Right renal pelvis (tissue), 4 donors: ENCODE results near the gene PXT1. TPM values are rescaled to one million over a fixed set of nuclear protein-coding genes. Genes with fewer than 3 reads are reported as not detected.
"Not testable (repeated sequence)": the region's sequence is repeated elsewhere in the genome, so short reads cannot be mapped to it uniquely, and the experiment has no call there.

Experiments
- DNase-seq, 4 donors: peaks; one replicate each; pipeline ENCODE4 v3.0.0-alpha.2; 2013; ENCODE audit warnings: low read depth in 4 of 4, low spot score in 3 of 4, missing footprints in 1 of 4
- polyA plus RNA-seq, 4 donors: library from polyadenylated mRNA; unstranded; fragments of 120-200 nt; gene quantifications; one replicate each; pipeline ENCODE4 v1.2.1, GENCODE V29; 2013; ENCODE audit not compliant: insufficient read length in 4 of 4

The PXT1 gene
- polyA plus RNA-seq, 4 donors, result 0.05 to 0.11 TPM; not detected in 2

- DNase-seq, result no peak
These were observed 3.0 kb upstream of the PXT1 start for GRCh38 chr6:36445621-36446020.

DNA sequence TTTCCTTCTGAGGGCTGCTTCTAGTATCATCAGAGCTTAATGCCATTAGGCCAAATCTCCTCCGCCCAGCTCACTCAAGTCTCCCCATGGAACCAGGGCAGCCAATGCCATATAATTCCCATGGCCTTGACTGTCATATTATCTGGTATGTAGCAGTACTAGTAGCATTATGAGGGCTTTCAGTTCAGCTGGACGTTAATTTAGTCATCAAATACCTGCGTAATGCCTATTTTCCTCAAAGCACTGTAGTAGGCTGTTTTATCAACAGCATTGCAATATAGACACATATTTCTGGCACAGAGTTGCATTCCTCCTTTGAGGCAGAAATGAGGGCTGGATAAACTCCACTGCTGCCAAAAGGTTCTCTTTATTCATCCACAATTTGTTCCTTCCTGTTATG lies 1.8 kb upstream of the PXT1 start:
- no peak for DNase-seq

GRCh38 chr6:36443471-36444428 lies 1.1 kb upstream of the PXT1 start:
- DNase-seq, result no peak

DNA sequence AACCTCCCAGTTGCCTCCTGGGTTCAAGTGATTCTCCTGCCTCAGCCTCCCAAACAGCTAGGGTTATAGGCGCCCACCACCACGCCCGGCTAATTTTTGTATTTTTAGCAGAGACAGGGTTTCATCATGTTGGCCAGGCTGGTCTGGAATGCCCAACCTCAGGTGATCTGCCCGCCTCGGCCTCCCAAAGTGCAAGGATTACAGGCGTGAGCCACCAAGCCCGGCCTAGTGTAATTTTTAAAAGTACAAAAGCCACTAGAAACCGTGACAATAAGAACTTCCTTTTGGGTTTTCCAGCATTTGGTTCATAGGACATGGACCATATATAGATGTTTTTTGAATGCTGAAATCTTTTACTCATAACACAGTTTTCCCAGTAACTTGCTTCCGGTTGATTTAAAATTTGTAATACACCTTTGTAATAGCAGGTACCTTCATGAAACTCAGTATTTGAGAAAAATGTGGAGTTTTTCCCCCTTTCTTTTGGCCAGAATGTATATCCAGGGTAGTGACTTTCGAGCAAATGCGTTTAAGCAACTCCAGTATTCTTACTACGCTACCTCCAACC lies 467 bp downstream of the PXT1 start:
- no peak for DNase-seq

DNA sequence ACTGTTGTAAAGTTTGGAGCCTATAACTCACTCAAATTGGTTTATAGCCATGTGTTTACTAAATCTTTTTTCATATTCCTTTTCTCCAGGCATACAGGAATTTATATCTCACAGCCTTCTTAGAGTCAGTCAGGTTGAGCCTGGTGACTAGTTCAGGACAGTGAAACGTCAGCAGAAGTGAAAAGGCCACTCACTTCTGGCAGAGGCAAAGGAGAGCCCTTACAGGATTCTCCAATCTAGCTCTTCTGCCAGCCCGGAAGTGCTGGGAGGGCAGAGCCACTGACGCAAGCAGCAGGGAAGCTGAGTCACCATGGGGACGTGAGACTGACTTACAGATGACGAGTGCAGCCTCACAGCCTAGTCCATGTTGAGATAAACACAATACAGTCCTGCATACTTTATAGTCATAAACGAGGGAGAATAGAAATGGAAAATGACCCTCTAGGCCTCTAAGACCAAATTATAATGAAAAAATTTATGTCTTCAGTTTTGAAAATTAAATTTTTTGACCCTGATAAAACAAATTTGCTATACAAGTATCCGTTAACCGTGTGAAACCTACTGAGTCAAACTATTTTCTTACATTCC lies 1.3 kb downstream of the PXT1 start:
- DNase-seq, result no peak

DNA sequence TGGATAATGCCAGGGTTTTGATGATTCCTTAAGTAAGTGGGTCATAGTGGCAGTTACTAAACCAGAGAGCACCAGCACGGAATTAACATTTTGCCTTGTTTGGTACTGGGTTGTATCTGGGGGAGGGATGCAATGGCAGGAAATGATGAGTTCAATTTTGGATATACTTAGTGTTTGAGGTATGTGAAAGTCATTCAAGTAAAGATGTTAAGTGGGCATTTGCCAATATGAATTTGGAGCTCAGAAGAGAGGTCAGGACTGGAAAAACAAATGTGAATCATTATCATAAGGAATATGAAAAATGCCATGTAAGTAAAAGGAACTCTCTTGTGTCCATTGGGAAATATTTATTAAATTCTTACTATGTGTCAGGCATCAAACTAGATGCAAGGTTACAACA lies 6.2 kb downstream of the PXT1 start:
- DNase-seq, result no peak

DNA sequence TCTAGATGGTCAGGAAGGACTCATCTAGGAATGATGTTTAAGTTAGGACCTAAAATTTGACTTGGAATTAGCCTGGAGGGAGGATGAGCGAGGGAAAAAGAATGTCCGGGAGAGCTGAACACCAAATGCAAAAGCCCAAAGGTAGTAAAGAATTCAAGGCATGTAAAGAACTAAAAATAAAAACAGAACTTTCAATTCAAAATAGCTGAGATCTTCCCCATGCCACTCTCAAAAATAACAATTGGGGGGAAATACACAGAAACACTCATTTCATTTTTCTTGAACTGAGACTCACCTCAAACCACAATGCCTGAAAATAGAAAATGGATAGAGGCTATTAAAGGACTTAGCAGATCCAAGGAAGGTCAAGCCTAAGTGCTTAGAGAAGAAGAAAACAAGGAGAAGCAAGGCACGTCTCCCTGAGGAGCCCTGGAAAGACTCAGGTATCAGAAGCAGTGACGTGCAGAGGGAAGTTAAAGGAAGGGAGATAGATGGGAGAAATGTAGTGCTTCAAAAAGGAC lies 10.4 kb downstream of the PXT1 start:
- no peak for DNase-seq

GRCh38 chr6:36431197-36431596 lies 11.5 kb downstream of the PXT1 start:
- DNase-seq, result no peak

DNA sequence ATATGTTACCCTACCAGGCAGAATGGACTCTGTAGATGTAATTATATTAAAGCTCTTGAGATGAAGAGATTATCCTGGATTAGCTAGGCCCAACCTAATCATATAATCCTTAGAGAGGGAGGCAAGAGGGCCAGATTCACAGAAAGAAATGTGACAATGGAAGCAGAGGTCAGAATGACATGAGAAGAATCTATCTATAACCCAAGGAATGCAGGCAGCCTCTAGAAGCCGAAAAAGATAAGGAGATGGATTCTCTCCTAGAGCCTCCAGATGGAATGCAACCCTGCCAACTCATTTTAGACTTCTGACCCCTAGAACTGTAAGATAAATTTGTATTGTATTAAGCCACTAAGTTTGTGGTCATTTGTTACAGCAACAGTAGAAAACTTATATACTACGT lies 12.3 kb downstream of the PXT1 start:
- DNase-seq, result no peak

- DNase-seq, result no peak
These were observed 13.7 kb downstream of the PXT1 start for GRCh38 chr6:36428911-36429310.

DNA sequence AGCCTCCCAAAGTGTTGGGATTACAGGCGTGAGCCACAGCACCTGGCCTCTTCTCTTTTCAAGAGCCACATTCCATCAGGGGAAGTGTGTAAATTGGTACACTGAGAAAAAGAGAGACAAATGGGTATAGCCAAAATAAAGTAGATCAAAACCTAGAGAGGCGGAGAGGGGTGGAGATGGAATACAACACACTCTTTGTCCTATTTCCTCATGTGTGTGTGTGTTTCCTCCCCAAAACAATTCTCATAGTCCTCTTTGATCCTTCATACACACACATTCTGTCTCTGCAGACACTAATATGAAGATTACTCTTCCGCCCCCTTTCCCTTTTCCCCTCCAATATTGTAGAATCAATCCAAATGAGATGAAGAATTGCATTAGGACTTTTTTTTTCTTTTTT lies 16.0 kb downstream of the PXT1 start:
- DNase-seq, result no peak

GRCh38 chr6:36423101-36423824 lies 19.4 kb downstream of the PXT1 start:
- DNase-seq, result peak; percentile 93 to 97 (median 96)

GRCh38 chr6:36422714-36423100 lies 19.9 kb downstream of the PXT1 start:
- no peak for DNase-seq

DNA sequence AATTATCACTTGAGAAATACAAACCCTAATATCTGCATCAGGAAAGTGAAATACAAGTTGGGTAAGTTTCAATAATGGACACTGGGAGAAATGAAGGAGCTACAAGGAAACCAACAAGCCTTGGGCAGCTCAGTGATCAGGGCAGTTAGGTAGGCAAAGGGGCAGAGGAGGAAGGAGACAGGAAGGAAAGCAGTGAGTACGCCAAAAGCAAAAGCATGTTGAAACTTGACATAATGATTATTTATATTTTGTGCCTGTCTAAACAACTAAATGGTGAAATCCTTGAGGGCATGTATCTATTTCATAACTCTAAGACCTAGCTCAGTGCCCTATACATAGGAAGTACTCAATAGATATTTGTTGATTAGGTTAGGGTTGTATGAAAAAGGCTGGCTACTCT lies 23.3 kb downstream of the PXT1 start:
- no peak for DNase-seq

- no peak for DNase-seq
These were observed 24.1 kb downstream of the PXT1 start for GRCh38 chr6:36418558-36418957.

GRCh38 chr6:36414481-36414880 lies 28.2 kb downstream of the PXT1 start:
- no peak for DNase-seq

DNA sequence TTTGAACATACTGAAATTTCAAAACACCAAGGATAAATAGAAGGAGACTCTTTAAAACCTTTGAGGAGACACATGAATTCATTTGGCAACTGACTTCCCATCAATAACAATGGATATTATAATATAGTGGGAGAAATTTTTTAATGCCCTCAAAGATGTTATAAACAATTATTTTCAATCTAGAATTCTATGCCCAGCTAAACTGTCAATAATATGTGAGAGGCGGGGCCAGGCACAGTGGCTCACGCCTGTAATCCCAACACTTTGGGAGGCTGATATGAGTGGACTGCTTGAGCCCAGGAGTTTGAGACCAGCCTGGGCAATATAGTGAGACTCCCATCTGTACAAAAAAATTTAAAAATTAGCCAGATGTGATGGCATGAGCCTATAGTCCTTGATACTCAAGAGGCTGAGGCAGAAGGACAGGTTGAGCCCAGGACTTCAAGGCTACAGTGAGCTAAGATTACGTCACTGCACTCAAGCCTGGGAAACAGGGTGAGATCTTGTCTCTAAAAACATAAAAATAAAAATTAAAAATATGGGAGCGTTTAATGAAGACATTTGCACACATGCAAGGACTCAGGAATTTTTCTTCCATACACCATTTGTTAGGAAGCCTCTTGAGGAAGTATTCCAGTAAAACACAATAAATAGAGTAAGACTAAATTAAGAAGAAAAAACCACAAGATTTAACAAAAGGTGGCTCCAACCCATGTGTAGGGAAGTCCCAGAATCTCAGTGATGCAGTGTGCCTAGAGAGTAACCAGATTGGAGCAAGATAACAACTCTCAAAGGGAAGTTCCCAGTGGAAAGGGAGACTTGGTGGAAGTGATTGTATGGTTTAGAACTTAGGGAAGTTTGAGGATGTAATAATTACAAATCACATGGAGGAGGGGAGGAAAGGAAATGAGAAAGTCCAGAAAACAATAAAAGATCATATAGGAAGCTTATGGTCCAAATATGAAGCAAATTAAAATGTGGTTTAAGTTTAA lies 28.9 kb downstream of the PXT1 start:
- no peak for DNase-seq

DNA sequence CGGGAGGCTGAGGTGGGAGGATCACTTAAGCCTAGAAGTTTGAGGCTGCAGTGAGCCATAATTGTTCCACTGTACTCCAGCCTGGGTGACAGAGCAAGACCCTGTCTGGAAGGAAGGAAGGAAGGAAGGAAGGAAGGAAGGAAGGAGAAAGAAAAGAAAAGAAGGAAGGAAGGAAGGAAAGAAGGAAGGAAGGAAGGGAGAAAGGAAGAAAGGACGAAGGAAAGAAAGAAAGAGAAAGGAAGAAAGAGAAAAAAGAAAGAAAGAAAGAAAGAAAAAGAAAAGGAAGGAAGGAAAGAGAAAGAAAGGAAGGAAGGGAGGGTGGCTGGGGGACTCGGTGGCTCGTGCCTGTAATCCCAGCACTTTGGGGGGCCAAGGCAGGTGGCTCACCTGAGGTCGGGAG lies 32.9 kb downstream of the PXT1 start:
- DNase-seq, result not testable (repeated sequence)

DNA sequence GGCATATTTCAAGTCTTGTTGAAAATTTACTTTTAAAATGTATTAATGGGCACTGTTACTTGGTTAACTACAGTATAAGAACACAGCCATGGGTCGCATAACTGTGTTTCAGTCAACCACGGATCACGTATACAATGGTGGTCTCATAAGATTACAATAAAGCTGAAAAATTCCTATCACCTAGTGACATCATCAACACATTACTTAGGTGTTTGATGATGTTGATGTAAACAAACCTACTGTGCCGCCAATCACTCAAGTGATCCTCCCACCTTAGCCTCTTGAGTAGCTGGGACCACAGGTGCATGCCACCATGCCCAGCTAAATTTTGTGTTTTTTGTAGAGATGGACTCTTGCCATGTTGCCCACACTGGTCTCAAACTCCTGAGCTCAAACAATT lies 38.5 kb downstream of the PXT1 start:
- no peak for DNase-seq

DNA sequence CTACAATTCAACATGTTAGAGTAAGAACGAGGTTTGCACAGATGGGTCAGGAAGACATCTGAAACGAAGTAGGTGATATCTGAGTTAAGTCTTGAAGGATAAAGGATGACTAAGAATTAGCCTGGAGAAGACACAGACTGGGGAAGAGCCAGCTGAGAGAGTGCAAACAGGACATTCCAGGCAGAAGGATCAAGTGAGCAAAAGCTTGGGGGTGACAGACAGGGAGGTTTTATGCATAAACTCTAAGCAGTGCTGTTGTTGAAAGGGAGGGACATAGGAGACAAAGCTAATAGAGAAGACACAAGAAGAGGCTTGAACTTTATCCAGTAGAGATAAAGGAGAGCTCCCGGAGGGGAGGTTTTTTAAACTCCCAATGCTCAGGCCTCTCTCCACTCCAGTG lies 40.2 kb downstream of the PXT1 start:
- DNase-seq, result no peak
